Panc1 (cell line): ENCODE measurements around the gene CLEC4M. TPM values are rescaled to one million over a fixed set of nuclear protein-coding genes. Genes with fewer than 3 reads are reported as not detected.

Experiments used
- ATAC-seq: fragments of 200-7000 bp; cut with Tn5 transposase; 2 replicates; pipeline ENCODE4 v1.9.1; 2020; ENCODE audit warnings: mild to moderate bottlenecking, moderate library complexity
- BruUV-seq: library from RNA; stranded (reverse); fragments of 400-500 nt; replicated peaks from 2 replicates; lab custom pipeline; 2021; lab: Mats Ljungman, UMichigan
- CTCF ChIA-PET: fragments of 300-600 bp; sonication (Branson Sonifier 250); formaldehyde crosslinking; loops from one replicate; lab custom pipeline; 2022; ENCODE audit warnings: antibody characterized with exemption; lab: Charles Lee
- POLR2A ChIA-PET: fragments of 300-600 bp; sonication (Branson Sonifier 250); formaldehyde crosslinking; loops from one replicate; lab custom pipeline; 2022; ENCODE audit warnings: antibody characterized with exemption; lab: Charles Lee
- DNase-seq: peaks from one replicate; pipeline ENCODE4 v3.0.0-alpha.2; 2010; ENCODE audit warnings: low read depth, low spot score
- H3K27ac ChIP-seq: 2 replicates; pipeline ENCODE4 v1.5.1; 2011; ENCODE audit warnings: mild to moderate bottlenecking, low read length, inconsistent platforms
- H3K27me3 ChIP-seq: fragments of 200-500 bp; sonication (Bioruptor generic); 2 replicates; pipeline ENCODE4 v1.6.0; 2014; ENCODE audit warnings: low read length, inconsistent platforms; ENCODE audit not compliant: control insufficient read depth, insufficient read depth
- H3K36me3 ChIP-seq: fragments of 200-500 bp; sonication (Bioruptor generic); 2 replicates; pipeline ENCODE4 v1.5.1; 2014; ENCODE audit warnings: inconsistent platforms, mild to moderate bottlenecking, low read length, moderate library complexity; ENCODE audit not compliant: control insufficient read depth, insufficient read depth
- H3K4me1 ChIP-seq: 2 replicates; pipeline ENCODE4 v1.5.1; 2011; ENCODE audit warnings: inconsistent platforms, mild to moderate bottlenecking, low read length, moderate library complexity; ENCODE audit not compliant: control insufficient read depth, insufficient read depth
- H3K4me3 ChIP-seq, 2 experiments: 2 replicates each; pipeline ENCODE4 v1.5.1; 2011 to 2012; ENCODE audit warnings: low read depth in 2 of 2, low read length in 2 of 2, mild to moderate bottlenecking in 2 of 2, inconsistent platforms in 1 of 2, moderate library complexity in 1 of 2
- H3K9me3 ChIP-seq: fragments of 200-500 bp; sonication (Bioruptor generic); 2 replicates; pipeline ENCODE4 v1.5.1; 2014; ENCODE audit warnings: low read depth, mild to moderate bottlenecking, inconsistent platforms, low read length, moderate library complexity; ENCODE audit not compliant: control insufficient read depth, insufficient read depth
- CTCF ChIP-seq: fragments of 450-650 bp; IDR thresholded peaks from 2 replicates; pipeline ENCODE4 v1.5.1; 2017; ENCODE audit warnings: mild to moderate bottlenecking
- POLR2AphosphoS5 ChIP-seq: IDR thresholded peaks from 2 replicates; pipeline ENCODE4 v1.6.1; 2012; ENCODE audit warnings: mild to moderate bottlenecking, low read depth, low read length, moderate library complexity
- REST ChIP-seq, 2 experiments: IDR thresholded peaks; 2 replicates each; pipeline ENCODE4 v1.6.1; 2011 to 2012; ENCODE audit warnings: low read depth in 2 of 2, control low read depth in 1 of 2, low read length in 1 of 2, mild to moderate bottlenecking in 1 of 2, moderate library complexity in 1 of 2; ENCODE audit not compliant: insufficient read depth in 1 of 2
- SIN3A ChIP-seq: IDR thresholded peaks from 2 replicates; pipeline ENCODE4 v1.6.1; 2012; ENCODE audit warnings: low read depth, mild to moderate bottlenecking, low read length, moderate library complexity, borderline replicate concordance; ENCODE audit not compliant: insufficient read depth
- TCF7L2 ChIP-seq: IDR thresholded peaks from 2 replicates; pipeline ENCODE4 v1.6.1; 2011; ENCODE audit warnings: mild to moderate bottlenecking, low read depth, low read length, inconsistent platforms
- in situ Hi-C: cut with HindIII; loops from 2 replicates; pipeline ENCODE4 v1.10.0; 2016; ENCODE audit warnings: low sequenced_read_pairs, low pct_unique_long_range_greater_than_20kb
- intact Hi-C: fragments of 100-400 bp; cut with micrococcal nuclease; formaldehyde crosslinking; loops from one replicate; pipeline ENCODE4 v1.10.0; 2022; ENCODE audit not compliant: unreplicated experiment
- total RNA-seq: library from RNA; stranded (reverse); gene quantifications from one replicate; pipeline ENCODE4 v1.2.1, GENCODE V29; 2021; ENCODE audit not compliant: unreplicated experiment

Gene CLEC4M
- total RNA-seq, 1 experiment from 2014 or later, result not detected

- intact Hi-C loops (no loop called here), in situ Hi-C loops (no loop called here)
- DNase-seq, result no peak
- ATAC-seq, result no peak
- Histone ChIP-seq H3K4me3 (no peak overlapping the region), H3K36me3 (no peaks in the 10 kb centered on the region), H3K4me1 (no peaks in the 10 kb centered on the region), H3K9me3 (no peaks in the 10 kb centered on the region), H3K27ac (no peak overlapping the region), H3K27me3 (no peaks in the 10 kb centered on the region; the same call in 1 of the 2 replicates)
- BruUV-seq, result no TSS peak
- CTCF ChIA-PET, result no interaction called here
- TF ChIP-seq POLR2AphosphoS5 (no peak), SIN3A (no peak), REST (IDR thresholded peaks at IDR 0.05; ENCODE audit: insufficient read depth in 1 of 2, low read depth in 2 of 2, low read length in 1 of 2) (no peak), TCF7L2 (no peak), CTCF (no peak)
- POLR2A ChIA-PET, result no interaction called here
These were observed 31.8 kb upstream of the CLEC4M start for GRCh38 chr19:7731218-7731595.

GRCh38 chr19:7731615-7732014 is 31.4 kb upstream of the CLEC4M start:
- Histone ChIP-seq H3K4me1 (no peaks in the 10 kb centered on the region), H3K27ac (no peak overlapping the region), H3K4me3 (no peak overlapping the region), H3K9me3 (no peaks in the 10 kb centered on the region), H3K27me3 (no peaks in the 10 kb centered on the region; the same call in 1 of the 2 replicates), H3K36me3 (no peaks in the 10 kb centered on the region)
- intact Hi-C loops (no loop called here), in situ Hi-C loops (no loop called here)
- DNase-seq, result no peak
- POLR2A ChIA-PET, result no interaction called here
- no peak for ATAC-seq
- no TSS peak for BruUV-seq
- TF ChIP-seq SIN3A, result no peak
- no peak for TF ChIP-seq TCF7L2
- no peak for TF ChIP-seq REST (IDR thresholded peaks at IDR 0.05; ENCODE audit: insufficient read depth in 1 of 2, low read depth in 2 of 2, low read length in 1 of 2)
- CTCF ChIA-PET, result no interaction called here
